NCI-H345 (cell line): Measurements from ENCODE around the gene MAP1A.
A peak's percentile ranks its signal among the peaks of the same experiment; 100 is the strongest.

Source experiments
- DNase-seq: peaks from one replicate; lab custom pipeline; 2025; lab: John Stamatoyannopoulos, UW

Gene MAP1A

DNA sequence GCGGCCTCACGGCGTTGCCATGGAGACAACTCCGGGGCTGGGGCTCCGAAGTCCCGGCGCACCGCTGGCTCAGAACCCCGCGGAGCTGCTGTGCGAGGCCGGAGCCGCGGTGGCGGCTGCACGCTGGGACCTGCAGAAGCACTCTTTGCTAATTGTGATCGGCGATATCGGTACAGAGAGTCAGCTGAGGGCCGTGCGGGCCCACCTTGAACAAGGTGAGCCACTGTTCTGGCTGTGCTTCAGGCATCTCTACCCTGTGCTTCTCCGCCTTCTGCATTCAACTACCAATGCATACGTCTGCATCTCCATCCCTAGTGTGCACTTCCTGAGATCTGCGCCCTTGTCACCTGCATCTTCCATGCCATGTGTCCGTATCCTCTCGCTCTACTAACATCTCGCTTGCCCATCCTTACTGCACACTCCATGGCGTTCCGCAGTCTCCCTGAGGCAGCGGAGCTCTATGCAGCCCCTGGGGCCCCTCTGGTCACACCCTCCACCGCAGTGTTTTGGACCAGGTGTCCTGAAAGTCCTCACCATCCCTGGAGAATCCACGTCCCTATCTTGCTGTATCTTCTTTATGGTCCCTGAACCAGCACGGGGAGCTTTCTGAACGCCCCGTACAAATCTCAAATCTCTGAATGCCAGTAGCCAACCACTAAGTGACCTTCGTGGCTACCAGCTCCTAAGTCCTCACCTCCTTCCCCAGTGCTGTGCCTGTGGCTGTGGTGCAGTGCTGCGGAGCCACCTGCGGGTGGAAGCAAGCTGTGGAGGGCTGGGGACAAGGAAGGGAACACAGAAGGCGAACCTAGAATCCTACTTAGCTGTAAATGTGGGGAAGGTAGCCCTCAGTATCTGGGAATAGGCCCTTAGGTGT is 6.2 kb upstream of the MAP1A start:
- peak; percentile 53 for DNase-seq

DNA sequence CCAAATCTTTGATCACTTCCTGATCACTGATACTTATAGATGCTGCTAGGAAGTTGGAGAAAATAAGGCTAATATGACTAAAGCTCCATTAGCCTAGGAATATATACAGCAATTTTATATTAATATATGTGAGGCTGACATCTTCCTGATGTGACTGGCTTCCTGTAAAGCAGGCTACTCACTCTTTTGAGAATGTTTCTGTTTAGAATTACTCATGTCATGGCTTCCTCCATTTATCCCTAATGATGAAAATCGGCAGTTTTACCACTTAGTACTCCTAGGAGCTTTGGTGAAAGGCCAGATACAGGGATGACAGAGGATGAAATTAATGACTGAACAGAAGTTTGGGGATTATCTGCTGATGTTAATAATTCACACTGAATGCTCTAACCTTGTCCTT is 3.9 kb upstream of the MAP1A start:
- no peak for DNase-seq

GRCh38 chr15:43514241-43515057 is 3.0 kb upstream of the MAP1A start:
- DNase-seq: peak; percentile 11

GRCh38 chr15:43515741-43516140 is 1.7 kb upstream of the MAP1A start:
- DNase-seq: no peak

GRCh38 chr15:43516185-43516584 is 1.2 kb upstream of the MAP1A start:
- DNase-seq: no peak

GRCh38 chr15:43516801-43517353 is 531 bp upstream of the MAP1A start:
- DNase-seq: no peak

- peak; percentile 51 for DNase-seq
Measured at GRCh38 chr15:43518197-43518761, 871 bp downstream of the MAP1A start.

GRCh38 chr15:43519196-43519595 is 1.8 kb downstream of the MAP1A start:
- DNase-seq: no peak

DNA sequence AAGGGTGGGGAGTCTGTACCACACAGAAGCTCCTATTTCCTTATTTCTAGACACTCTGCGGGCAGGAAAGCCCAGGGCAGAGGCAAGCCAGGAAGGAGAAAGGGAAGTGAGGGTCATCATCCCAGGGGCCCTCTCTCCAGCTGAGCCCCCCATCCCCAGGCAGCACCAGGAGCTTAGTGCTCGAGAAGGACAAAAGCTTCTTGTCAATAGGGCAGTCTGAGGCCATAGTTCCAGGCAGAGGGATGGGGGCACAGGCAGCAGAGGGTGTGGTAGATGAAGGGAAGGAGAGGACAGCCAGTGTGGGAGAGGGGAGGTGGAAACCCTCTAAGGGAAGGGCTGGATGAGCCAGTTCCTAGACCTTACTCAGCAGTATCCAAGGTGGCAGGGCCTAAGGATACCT is 2.7 kb downstream of the MAP1A start:
- no peak for DNase-seq

DNA sequence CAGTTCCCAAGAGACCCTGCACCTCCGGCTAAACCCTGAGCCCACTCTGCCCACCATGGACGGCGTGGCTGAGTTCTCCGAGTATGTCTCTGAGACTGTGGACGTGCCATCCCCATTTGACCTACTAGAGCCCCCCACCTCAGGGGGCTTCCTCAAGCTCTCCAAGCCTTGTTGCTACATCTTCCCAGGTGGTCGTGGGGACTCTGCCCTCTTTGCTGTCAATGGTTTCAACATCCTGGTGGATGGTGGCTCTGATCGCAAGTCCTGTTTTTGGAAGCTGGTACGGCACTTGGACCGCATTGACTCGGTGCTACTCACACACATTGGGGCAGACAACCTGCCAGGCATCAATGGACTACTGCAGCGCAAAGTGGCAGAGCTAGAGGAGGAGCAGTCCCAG is 4.0 kb downstream of the MAP1A start:
- no peak for DNase-seq

DNA sequence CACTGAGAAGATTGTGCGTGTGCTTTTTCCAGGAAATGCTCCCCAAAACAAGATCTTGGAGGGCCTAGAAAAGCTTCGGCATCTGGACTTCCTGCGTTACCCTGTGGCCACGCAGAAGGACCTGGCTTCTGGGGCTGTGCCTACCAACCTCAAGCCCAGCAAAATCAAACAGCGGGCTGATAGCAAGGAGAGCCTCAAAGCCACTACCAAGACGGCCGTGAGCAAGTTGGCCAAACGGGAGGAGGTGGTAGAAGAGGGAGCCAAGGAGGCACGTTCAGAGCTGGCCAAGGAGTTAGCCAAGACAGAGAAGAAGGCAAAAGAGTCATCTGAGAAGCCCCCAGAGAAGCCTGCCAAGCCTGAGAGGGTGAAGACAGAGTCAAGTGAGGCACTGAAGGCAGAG is 4.8 kb downstream of the MAP1A start:
- DNase-seq: no peak

DNA sequence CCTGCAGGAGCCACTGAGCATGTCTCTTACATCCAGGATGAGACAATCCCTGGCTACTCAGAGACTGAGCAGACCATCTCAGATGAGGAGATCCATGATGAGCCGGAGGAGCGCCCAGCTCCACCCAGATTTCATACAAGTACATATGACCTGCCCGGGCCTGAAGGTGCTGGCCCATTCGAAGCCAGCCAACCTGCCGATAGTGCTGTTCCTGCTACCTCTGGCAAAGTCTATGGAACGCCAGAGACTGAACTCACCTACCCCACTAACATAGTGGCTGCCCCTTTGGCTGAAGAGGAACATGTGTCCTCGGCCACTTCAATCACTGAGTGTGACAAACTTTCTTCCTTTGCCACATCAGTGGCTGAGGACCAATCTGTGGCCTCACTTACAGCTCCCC is 6.2 kb downstream of the MAP1A start:
- DNase-seq: no peak

DNA sequence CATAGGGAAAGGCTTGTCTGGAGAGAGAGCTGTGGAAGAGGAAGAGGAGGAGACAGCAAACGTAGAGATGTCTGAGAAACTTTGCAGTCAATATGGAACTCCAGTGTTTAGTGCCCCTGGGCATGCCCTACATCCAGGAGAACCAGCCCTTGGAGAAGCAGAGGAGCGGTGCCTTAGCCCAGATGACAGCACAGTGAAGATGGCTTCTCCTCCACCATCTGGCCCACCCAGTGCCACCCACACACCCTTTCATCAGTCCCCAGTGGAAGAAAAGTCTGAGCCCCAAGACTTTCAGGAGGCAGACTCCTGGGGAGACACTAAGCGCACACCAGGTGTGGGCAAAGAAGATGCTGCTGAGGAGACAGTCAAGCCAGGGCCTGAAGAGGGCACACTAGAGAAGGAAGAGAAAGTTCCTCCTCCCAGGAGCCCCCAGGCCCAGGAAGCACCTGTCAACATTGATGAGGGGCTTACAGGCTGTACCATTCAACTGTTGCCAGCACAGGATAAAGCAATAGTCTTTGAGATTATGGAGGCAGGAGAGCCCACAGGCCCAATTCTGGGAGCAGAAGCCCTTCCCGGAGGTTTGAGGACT is 6.9 kb downstream of the MAP1A start:
- DNase-seq: no peak

DNA sequence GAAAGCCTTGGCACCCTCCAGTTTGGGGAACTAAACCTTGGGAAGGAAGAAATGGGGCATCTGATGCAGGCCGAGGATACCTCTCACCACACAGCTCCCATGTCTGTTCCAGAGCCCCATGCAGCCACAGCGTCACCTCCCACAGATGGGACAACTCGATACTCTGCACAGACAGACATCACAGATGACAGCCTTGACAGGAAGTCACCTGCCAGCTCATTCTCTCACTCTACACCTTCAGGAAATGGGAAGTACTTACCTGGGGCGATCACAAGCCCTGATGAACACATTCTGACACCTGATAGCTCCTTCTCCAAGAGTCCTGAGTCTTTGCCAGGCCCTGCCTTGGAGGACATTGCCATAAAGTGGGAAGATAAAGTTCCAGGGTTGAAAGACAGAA is 7.7 kb downstream of the MAP1A start:
- DNase-seq: no peak

- no peak for DNase-seq
Measured at GRCh38 chr15:43526261-43526930, 9.0 kb downstream of the MAP1A start.

- DNase-seq: no peak
Measured at GRCh38 chr15:43527016-43527801, 9.8 kb downstream of the MAP1A start.

DNA sequence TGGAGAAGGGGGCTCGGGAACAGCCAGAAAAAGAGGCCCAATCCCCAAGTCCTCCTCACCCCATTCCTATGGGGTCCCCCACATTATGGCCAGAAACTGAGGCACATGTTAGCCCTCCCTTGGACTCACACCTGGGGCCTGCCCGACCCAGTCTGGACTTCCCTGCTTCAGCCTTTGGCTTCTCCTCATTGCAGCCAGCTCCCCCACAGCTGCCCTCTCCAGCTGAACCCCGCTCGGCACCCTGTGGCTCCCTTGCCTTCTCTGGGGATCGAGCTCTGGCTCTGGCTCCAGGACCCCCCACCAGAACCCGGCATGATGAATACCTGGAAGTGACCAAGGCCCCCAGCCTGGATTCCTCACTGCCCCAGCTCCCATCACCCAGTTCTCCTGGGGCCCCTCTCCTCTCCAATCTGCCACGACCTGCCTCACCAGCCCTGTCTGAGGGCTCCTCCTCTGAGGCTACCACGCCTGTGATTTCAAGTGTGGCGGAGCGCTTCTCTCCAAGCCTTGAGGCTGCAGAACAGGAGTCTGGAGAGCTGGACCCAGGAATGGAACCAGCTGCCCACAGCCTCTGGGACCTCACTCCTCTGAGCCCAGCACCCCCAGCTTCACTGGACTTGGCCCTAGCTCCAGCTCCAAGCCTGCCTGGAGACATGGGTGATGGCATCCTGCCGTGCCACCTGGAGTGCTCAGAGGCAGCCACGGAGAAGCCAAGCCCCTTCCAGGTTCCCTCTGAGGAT is 10.6 kb downstream of the MAP1A start:
- DNase-seq: no peak

GRCh38 chr15:43528542-43529007 is 11.2 kb downstream of the MAP1A start:
- DNase-seq: no peak

DNA sequence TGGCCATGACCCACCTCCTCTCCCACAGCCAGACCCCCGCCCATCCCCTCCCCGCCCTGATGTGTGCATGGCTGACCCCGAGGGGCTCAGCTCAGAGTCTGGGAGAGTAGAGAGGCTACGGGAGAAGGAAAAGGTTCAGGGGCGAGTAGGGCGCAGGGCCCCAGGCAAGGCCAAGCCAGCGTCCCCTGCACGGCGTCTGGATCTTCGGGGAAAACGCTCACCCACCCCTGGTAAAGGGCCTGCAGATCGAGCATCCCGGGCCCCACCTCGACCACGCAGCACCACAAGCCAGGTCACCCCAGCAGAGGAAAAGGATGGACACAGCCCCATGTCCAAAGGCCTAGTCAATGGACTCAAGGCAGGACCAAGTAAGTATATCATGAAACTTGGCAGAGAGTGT is 11.7 kb downstream of the MAP1A start:
- no peak for DNase-seq
